ENCODE data around the gene UFSP1.

The UFSP1 gene

GRCh38 chr7:100894860-100895700, 5.6 kb upstream of the UFSP1 start:
- DNase-seq: no peak

- no peak for DNase-seq
Measured at GRCh38 chr7:100893910-100894721, 4.6 kb upstream of the UFSP1 start.

GRCh38 chr7:100893318-100893895, 3.9 kb upstream of the UFSP1 start:
- no peak for DNase-seq

DNA sequence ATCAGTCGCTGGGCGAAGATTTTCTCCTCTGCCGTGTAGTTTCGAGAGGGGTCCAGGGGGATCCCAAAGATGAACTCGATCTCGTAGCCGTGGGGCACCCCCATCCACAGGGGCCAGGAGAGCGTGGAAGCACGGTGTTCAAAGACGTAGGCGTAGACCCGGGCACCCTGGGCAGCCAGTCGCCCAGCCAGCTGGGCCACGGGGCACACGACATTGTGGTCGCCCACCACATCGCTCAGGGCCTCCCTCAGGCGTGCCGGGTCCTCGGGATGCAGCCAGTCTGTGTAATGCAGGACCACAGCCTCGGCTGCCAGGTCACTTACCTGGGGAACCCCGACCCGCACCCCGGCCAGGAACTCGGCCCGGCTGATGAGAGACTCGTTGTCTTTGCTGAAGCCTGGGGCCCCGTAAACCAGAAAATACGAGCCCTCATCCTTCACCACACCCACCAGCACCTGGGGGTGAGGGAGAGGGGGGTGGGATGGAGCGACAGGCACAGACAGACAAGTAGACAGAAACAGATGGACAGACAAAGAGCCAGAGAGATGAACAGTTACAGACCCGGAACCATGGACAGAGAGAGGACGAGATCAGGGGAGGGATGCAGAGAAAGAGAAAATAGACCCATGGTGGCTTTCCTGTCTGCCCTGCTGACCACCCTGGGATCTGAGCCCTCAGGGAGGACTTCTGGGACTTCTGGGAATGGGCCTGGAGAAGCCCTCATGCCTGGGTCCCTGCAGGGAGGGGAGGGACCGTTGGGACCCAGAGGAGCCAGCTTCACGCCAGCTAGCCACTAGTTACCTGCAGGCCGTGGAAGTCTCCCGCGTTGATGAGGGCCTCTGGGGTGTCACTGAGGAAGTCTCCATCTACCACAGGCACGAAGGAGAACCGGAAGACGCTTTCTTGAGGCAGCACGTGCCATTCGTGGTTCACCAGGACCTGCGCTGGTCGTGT, 3.1 kb upstream of the UFSP1 start:
- no peak for DNase-seq

DNA sequence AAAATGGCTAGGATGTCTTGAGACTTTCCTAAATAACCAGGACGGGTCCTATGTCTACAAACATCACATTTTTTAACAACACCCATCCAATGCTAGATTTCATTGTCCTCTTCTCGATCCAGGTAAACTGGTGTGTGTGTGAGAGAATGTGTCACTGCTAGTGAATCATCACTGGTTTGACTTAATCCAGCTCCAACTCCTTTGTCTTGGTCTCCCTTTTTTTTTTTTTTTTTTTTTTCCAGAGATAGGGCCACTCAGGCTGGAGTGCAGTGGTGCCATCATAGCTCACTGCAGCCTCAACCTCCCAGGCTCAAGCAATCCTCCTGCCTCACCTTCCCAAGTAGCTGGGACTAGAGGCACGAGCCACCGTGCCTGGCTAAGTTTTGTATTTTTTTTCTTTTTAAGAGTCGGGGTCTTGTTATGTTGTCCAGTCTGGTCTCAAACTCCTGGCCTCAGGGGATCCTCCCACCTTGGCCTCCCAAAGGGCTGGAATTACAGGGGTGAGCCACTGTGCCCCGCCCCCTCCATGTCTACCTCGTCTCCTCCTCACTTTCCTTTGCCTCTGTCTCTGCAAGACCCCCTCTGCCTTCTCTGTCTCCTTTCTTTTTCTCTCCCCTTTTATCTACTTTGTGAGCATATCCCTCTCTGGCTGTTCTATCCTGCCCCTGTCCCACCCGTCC, 2.2 kb upstream of the UFSP1 start:
- DNase-seq: no peak

DNA sequence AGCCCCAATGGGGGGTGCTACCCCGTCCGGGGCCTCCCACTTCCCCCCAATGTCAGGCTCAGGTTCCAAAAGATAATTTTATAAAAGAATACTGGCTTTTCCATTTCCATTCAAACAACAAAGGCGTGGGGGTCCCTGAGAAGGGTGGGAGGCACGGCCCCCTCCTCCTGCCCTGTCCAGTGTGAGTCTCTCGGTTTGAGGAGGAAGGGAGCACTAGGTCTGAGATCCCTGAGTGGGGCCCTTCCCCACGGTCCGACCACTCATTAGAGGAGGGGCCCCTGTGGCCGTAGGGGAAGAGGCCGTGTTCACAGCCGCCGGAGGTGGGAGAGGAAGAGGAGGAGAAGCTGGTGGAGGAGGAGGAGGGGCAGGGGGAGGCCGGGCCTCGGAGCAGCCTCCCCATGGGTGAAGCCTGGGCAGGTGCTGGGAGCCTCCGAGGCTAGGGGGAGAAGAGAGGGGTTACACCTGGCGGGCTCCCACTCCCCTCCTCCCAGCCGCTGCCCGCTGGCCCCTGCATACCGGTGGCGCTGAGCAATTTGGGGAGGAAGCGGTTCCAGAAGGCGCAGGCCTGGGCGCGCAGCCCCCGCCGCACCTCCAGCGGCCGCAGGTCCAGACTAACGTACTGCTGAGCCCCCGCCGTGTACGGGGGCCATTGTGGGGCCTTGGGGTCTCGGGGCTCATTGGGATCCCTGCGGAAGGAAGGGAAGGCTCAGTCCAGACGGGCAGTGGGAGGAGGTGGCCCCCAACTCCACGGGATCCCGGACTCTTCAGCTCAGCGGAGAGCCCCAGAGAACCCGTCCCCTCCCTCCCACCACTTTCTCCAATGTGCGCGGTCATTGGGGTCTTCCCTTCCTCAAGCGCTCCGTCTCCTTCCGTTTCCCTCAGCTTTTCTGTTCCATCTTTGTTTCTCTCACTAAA, 1.4 kb upstream of the UFSP1 start:
- DNase-seq: no peak

- DNase-seq: no peak
Measured at GRCh38 chr7:100888291-100888987, 1.1 kb downstream of the UFSP1 start.

DNA sequence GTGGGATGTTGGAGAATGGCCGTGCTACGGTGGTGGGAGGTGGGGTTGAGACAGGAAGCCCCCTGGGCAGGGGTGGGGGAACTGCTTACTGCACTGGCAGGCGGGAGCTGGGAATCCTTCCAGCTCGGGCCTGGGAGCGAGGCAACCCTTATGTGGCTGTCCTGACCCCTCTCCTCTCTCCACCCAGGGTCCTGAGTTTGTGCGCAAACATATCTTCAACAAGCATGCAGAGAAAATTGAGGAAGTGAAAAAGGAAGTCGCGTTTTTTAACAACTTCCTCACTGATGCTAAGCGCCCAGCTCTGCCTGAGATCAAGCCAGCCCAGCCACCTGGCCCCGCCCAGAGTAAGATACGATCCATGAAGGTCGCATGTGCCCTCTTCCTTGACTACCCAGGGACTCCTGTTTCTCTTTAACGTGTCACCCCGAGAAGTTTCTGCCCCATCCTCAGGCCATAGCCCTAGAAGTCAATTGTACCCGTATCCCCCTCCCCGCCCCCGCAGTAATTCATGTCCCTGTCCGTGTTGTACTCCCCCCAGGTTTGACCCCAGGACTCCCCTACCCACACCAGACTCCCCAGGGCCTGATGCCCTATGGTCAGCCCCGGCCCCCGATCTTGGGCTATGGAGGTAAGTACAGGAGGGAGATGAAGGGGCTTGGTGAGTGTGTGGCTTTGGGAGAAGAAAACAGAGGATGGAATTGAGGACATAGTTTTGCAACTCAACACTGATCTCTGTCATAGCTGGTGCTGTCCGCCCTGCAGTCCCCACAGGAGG, 1.8 kb downstream of the UFSP1 start:
- no peak for DNase-seq

DNA sequence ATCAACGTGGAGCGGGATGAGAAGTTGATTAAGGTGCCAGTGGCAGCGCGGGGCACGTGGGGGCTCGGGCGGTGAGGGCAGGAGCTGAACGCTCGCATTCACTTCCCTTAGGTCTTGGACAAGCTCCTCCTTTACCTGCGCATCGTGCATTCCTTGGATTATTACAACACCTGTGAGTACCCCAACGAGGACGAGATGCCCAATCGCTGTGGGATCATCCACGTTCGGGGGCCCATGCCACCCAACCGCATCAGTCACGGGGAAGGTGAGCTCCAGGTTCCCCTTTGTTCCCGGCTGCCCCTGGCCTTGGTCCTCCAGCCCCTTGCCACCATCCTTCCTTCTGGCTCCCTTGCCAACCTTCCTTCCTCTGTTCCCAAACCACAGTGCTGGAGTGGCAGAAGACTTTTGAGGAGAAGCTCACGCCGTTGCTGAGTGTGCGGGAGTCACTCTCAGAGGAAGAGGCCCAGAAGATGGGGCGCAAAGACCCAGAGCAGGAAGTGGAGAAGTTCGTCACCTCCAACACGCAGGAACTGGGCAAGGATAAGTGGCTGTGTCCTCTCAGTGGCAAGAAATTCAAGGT, 2.5 kb downstream of the UFSP1 start:
- DNase-seq: no peak

DNA sequence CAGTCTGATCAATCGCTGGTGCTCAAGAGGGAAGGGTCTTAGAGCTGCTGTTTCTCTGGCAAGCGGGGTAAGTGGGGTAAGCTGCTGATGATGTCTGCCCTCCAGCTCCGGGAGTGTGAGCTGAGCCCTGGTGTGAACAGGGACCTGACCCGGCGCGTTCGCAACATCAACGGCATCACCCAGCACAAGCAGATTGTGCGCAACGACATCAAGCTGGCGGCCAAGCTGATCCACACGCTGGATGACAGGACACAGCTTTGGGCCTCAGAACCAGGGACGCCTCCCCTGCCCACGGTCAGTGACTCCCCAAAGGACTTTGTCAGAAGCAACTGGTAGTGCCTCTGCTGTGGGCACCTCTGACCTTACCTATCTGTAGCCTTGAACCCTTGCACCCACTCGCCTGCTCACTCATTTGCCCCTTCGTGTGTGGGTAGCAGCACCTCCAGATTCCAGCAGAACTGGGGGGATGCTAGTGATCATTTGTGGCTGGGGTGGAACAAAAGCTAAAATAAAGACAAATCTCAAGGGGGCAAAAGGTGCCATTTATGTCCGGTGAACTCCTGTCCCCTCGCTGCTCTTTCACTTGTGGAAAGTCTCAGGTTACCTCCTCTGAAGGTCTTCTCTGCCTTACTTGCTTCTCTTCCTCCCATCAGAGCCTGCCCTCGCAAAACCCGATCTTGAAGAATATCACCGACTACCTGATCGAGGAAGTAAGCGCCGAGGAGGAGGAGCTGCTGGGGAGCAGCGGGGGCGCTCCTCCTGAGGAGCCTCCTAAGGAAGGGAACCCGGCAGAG, 3.2 kb downstream of the UFSP1 start:
- DNase-seq: no peak

- no peak for DNase-seq
Measured at GRCh38 chr7:100885440-100886141, 3.9 kb downstream of the UFSP1 start.

GRCh38 chr7:100884736-100885439, 4.6 kb downstream of the UFSP1 start:
- no peak for DNase-seq

DNA sequence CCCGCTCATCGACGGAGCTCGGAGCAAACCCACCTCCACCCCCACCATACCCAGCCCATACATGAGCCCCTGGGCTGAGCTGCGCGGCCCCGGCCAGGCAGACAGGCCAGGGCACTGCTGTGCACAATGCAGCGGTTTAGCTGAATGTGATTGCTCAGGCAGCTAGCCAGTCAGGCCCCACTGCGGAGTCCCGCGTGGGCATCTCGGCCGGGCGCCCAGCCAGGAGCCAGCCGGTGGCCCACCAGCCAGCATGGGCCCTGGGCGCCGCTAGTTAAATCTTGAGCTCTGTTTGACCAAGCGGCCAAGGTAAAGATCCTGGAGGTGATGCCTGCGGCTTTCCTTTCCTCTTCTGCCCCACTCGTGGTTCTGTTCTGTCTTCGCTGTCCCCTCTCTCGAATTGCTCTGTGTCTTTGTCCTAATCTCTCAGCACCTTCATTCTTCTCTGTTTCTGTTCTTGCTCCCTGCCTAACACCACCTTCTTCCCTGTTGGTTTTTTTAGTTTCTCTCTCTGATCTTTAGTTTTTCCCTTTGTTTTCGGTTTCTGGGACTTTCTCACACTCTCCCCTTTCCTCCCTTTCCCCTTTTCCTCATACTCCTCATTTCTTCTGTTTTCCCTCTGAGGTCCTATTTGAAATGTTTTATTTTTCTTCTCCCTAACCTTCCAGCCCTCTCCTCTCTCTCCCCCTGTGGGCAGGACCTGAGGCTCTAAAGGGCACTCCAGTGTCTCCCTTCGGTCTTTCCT, 6.6 kb downstream of the UFSP1 start:
- no peak for DNase-seq

DNA sequence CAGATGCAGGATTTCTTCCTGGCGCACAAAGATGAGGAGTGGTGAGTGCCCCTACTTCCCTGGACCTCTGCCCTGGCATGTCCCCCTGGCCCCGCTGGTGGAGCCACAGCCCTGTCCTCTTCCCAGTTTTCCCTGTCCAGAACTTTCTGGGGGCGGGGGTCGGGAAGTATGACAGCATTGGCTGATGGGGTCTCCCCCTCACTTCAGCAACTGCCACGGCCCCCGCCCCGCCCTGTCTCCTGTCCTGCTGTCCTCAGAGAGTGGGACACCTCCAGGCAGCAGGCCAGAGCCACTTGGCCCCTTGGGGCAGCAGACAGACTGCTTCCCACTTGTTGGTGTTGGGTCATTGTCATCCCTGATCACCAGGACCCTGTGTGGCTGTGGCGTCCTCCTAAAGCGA, 7.3 kb downstream of the UFSP1 start:
- no peak for DNase-seq

- DNase-seq: no peak
Measured at GRCh38 chr7:100881136-100881535, 8.4 kb downstream of the UFSP1 start.

- no peak for DNase-seq
Measured at GRCh38 chr7:100880645-100881044, 8.9 kb downstream of the UFSP1 start.
